Activated gamma-delta T cell treated with Interleukin-2 at 50 U/mL for 16 hours (primary cell): ENCODE measurements around the gene MOCS2.

Experiments
- DNase-seq: peaks from one replicate; pipeline ENCODE4 v3.0.0-alpha.2; 2020

The MOCS2 gene

DNA sequence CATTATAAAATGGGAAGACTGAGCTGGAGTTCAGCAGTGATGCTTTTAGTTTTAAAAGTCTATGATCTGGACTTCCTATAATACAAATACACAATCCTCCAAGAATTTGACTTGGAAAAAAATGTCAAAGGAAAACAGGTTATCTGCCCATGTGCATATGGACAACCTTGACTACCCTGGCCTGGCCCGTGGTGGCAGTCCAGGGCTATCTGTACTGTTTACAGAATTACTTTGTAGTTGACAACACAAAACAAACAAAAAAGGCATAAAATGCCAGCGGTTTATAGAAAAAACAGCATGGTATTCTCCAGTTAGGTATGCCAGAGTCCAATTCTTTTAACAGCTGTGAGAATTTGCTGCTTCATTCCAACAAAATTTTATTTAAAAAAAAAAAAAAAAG, 17.3 kb downstream of the MOCS2 start:
- no peak for DNase-seq

DNA sequence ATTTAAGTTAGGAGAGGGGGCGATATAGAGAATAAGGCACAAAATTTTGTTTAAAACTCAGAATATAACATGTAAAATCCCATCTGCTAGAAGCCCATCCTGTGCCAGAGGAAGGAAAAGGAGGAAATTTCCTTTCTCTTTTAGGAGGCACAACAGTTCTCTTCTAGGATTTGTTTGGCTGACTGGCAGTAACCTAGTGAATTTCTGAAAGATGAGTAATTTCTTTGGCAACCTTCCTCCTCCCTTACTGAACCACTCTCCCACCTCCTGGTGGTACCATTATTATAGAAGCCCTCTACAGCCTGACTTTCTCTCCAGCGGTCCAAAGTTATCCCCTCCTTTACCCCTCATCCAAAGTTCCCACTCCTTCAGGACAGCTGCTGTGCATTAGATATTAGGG, 18.3 kb downstream of the MOCS2 start:
- DNase-seq = no peak

DNA sequence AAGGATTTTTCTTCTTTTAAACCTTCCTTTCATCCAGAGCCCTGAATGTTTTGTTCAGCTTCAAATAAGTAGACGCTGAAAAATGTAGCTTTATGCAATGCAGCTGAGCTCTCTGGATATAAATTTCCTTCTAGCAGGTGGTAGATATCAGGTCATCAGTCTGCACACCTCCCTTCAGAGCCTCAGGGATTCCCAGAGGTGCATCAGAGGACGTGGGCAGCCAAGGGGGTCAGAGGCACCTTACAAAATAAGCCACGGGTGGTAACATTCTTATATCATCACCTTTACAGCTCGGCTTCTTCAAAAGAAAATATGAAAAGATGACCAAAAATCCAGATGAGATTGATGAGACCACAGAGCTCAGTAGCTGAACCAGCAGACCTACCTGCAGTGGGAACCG, 19.3 kb downstream of the MOCS2 start:
- DNase-seq = no peak

DNA sequence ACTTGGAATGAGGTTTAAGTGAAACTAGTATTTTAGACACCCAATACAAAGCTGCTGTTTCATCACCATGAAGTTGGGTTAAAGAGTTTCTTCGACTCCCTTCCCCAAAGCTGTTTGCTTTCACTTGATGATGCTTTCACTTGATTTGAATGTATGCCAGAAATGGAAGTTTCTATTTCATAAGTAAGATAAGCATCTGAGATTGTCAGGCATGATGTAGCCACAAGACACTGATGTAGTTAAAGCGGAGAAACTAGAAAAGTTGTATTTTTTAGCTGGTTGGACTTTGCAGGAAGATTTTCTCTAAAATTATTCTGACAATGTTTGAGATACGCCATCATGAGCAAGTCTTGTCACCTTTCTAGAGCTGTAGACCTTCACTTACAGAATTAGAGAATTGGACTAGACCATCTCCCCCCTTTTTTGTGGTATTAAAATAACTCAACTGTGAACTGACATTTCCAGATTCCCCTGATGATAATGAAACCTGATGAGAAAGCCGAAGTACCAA, 20.0 kb downstream of the MOCS2 start:
- DNase-seq = no peak

DNA sequence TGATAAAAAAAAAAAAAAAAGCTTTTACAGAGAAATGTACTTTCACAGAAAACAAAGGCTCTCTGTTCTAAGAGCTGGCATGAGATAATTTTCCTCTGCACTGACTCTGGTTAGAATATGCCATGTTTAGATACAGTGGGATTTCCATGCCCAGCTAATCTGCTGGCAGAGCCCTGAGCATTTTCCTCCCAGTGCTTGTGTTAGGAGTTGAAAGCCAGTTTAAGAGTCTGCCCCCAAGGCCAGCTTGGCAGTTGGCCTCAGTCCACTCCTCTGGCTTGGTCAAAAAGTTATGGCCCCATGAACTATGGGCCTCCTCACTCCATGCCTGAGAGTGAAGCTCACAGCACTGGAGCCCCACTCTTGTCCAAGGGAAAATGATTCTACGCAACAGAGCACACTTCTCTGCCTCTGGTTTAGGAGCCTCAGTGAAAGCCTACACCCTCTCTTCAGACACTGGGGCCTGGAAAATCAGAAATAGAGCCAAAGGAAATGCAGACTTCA, 21.9 kb downstream of the MOCS2 start:
- DNase-seq = no peak

DNA sequence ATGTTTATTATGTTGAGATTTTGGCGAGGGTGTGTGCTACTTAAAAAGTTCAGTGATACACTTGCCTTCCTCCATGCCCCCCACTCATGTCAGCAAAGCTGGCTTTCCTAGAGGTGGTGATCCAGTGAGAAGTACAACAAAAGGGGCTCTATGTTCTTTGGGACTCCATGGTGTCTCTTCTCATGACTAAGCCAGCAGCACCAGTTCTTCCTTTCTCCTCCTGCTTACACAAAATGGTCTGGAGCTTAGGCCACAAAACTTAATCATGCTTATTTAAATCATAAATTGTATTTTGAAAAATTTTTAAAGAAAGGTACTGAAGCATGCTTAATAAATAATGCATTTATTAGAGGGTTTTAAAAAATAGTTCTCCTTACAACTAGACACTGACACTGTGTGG, 22.4 kb downstream of the MOCS2 start:
- DNase-seq = no peak

DNA sequence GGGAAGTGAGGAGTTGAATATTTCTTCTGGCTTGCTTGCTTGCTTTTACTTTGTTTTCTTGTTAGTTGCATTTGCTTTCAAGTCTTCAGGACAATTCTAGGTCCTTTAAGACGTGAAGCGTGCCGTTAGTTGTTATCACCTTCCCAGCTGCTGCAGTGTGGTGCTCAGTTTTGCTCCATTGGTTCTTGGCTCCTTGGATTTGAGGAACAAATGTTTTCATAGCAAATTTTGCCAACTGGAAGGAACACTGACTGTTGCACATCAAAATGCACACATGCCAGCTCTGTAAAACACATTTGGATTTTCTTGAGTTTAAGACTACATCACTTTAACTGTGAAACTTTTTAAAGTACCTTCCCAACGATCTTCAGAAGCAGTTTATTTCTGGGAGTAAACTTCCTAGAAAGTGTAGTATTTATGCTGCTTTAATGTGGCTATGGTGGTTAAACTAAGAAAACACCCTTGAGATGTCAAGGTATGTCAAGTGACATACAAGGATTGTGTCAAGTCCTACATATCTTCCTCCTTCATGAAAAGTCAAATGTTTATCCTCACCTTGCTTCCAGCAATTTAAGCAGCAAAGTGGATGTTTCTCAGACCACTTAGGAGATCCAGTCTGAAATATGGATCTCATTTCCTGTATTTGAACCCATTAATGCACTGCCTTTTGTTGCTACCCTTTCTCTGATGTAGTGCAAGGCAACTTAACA, 24.9 kb downstream of the MOCS2 start:
- no peak for DNase-seq

DNA sequence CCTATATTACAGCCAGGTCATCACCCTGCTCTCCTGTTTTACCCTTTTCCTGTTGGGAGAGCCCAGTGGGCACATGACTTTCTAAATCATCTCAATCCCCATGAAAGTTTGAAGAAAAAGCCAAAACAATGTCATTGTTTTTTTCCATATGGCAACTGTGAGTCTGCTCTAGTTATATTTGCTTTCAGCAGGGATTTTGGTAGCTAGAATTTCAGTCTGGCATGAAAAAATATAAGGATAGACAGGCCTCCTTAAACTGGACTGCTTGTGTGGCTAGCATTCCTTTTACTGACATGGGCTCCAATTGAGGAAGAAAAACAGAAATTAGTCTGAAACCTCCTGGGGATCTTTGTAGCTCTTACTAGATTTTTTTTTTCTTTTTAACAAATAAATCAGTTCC, 25.6 kb downstream of the MOCS2 start:
- DNase-seq = no peak

DNA sequence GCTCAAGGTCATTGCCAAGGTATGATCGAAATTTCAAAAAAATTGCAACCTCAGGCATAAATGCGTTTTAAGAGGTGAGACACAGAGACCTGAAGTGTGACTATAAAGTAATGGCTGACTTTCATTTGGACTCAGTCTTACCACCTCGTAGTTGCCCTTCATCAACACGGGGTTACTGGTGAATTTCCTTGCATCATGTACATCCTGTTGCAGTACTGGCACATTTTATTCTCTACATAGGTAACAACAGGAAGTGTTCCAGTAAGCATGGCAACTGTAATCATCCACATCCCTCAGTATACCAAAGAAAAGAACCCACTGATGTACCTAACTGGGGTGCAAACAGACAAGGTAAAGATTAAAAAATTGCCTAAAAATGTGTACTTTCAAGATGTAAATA, 29.3 kb downstream of the MOCS2 start:
- DNase-seq = no peak

DNA sequence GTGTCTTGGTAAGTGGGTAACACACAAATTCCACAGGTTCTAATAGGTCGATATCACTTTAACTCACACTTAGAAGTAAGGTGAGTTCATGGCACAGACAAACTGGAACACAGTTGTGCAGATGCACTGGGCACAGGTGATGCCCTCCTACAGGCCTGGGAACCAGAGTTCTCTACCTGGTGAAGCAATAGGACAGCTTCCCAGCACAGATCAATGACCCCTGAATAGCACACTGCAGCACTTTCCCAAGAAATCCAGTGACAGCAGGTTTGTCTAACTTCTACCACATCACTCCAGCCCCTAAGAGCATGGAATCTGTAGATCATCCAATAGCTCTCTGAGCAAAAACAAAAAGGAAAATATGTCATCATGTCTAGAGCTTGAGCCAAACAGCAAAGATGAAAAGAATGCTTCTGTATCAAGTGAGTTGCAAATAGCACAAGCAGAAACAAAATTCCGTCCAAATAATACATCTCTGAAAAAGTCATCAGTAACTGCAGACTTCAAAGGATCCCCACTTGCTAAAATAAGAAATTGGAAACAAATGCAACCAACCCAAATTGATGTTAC, 33.5 kb downstream of the MOCS2 start:
- DNase-seq = no peak

DNA sequence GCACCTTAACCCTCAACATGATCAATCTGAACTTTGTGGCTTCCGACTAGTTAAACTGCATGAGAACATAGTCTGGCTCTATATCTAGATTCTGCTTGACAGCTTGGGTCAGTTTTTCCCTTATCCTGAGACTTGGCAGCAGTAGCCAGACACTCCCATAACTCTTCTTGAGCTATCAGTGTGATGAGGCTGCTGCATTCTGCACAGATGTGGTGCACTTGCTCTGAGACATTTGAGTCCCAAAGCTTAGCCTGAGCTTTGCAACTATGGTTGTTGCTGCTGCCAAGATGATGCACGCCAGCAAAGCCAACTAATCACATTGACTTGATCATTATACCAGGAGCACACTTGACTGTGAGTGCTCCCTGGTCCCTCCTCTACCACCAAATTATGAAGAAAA, 36.2 kb downstream of the MOCS2 start:
- no peak for DNase-seq

DNA sequence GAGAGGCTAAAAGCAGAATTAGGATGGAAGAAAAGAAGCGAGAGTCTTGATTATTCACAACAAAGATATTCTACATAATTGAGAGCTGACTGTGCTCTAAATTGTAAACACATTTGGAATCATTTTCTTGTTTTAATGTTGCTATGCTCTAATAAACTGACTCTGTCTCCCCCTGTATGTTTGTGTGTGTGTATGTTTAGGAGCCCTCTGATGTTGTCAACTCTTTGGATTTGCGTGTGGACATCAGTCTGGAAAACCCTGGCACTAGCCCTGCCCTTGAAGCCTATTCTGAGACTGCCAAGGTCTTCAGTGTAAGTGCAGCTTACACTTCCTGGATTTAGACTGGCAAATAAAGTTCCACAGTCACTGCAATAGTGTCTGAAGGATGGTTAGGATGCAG, 37.8 kb downstream of the MOCS2 start:
- no peak for DNase-seq

DNA sequence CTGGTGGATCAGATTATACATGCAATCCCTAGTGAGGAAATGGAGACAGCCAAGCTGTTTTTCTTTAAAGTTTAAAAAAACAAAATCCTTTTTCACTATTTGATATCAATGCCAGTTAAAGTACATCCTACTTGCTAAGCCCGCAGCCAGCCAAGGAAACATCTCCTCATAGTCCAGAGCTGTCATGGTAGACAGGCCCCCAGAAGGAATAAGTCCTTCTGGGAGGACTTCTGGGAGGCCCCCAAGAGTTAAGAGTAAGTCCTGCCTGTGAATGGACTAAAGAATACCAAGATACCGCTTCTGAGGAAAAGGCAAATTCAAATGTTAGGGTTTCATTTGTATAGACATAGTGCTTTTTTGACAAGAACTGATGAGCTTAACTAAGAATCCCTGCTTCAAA, 38.3 kb downstream of the MOCS2 start:
- no peak for DNase-seq

DNA sequence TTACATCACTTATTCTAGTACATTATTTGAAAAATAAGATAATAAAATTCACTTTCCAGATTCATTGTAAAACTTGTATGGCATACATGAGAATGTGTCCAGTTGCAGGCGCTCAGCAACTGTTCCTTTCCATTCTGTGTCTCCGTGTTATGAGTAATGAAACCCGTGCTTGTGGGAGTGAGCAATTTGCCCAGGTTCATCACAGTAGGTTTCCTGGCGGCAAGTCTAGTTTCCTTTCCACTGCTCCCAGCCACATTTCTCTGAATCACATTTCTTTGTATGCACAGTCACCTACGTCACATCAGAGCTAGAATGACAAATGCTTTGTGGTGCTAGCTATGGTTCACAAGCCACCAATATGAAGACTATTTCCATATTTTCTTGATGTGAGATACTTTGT, 39.9 kb downstream of the MOCS2 start:
- no peak for DNase-seq

DNA sequence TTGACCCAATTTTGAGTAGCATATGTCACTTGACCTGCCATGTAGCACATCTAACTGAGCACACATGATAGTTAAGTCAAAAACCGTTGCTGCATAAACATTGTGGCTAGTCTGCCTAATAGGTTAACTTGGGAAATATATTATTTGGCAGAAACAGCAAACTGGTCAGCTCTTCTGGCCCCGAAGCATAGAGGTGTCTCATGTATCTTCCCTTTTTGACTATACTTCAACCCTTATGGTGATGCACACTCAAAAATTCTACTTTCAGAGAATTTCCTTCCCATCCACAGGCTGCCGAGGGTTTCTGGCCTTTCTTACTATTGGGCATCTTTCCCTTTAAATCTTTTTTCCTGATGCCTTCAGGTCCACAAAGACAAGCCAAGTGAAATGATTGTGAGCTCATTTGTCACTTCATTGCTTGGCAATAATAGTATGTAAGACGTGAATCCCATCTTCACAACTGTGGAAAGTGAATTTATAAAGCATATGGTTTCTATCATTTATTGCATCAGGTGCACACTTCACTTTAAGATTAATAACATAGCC, 41.2 kb downstream of the MOCS2 start:
- DNase-seq = no peak

DNA sequence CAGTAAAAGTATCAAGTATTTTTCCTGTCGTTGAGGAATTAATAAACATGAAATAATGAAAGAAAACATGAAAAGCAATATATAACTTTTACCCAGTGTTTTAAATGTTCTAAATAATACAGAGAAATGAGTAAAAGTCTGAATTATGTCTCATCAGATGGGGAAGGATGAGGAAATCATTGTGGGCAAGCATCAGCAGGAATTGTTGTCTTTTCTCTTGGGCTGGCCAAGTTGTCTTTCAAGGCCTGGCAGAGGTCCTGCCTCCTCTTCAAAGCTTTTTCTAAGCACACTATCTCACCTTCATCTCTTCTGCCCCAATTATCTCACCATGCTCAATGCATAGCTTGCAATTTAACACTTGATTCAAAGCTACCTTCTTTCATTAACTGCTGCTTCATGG, 41.9 kb downstream of the MOCS2 start:
- no peak for DNase-seq

DNA sequence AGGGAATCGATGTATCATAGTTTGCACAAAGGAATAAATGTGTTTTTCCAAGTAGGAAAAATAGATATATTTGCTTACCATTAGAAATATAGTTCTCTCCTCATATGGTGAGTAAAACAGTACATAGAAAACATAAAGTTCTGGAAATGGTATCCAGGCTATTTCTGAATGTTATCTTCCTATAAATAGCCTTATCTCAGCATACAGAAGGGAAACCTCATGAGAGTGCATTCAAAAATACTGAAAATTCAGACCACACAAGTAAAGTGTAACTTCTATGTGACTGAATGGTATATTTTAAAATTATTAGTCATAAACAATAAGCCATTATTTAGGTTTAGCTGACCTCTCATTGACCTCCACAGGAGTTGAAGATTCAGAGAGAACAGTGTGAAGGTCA, 43.5 kb downstream of the MOCS2 start:
- no peak for DNase-seq

DNA sequence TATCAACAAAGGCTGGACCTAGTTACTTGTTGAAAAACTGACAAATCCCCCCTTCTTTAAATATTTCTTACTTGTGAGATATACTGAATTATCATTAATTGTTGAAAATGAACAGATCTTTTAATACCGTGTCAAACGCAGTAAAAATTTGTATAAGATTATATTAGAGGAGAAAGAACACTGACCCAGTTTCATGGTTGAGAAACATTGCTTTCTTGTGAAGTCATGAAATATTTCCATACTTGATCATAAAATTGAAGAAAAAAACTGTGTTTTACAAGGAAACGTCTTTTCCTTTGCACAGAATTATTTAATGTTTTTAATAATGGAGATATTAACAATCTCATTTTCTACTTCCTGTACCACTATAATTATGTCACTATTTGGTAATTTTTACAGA, 45.8 kb downstream of the MOCS2 start:
- no peak for DNase-seq

DNA sequence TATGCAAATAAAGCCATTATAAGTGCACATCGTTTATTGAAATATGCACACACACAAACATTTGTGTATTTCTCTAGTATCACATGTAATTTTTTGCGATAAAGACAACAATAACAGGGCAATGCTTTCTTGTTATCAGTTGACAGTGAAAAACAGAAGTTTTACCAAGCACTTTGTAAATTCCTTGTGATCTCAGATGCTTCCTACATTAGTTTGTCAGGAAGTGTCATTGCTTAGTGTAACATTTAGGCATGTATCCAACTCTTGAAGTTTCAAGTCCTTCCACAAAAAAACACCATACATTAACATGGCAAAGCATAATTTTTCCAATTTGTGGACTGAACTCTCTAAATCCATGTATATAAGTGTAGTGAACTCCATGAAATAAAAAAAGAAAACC, 46.4 kb downstream of the MOCS2 start:
- DNase-seq = no peak

DNA sequence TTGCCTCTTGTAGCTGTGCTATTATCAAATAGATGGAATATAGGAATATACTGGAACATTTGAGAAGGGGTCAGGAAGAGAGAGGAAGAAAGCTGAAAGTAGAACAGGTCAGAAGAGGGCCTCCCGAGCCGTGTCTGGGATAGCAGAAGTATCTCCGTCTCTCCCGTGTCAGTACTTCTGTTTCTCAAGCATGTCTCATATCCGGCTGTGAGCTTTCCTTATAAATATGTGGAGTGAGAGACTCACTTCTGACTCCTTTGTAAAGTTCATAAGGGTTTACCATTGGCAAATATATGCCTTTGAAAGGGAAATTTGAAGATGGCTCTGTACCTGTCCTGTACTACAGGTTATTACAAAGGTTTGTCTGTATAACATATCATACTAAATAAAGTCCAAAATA, 50.3 kb downstream of the MOCS2 start:
- DNase-seq = no peak

DNA sequence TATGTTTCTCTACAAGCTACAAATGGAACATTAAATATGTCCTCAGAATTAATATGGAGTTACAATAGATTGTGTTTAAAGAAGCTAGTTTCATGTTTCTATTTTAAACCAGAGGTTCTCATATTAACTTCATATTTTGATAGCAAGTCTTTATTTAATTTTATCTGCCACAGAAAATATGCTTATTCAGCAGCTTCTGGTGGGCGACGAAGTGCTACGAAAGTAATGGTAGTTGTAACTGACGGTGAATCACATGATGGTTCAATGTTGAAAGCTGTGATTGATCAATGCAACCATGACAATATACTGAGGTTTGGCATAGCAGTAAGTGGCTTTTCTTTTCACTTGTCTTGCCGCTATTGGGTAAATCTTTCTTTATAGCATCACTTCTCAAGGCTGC, 54.2 kb downstream of the MOCS2 start:
- DNase-seq = no peak

DNA sequence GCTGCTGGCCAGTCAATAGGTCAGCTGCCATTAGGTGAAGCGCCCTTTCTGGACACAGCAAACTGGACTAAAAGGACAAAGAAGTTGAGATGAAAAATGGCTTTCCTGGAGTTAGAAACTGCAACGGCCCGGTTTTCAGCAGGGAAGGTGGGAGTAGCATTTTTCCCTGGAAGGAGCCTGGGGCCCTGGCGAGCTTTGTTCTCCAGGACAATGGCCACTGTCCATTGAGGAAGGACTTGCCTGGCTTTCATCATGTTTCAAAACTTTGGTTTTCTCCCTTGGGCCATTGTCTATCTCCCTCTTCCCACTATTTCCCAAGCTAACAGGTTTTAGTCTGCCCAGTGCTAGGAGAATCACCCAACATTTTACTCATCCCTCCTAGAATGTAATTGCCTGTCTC, 56.2 kb downstream of the MOCS2 start:
- no peak for DNase-seq

DNA sequence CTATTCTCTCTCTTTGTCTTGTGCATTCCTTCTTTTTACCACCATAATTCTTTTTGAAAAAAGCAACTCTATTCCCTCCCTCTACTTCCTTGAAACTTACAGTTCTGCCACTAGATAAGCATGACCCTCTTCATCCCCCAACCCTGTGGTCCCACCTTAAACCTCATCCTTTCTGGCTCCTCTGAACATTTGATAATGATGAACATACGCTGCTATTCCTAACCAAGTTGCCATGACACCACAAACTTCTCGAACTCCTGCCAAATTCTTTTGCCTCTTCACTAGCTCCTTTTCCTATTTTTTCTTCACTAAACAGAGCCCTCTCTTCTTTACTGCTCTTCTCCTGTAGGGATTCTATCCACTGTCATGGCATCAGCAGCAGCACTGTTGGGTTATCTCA, 57.1 kb downstream of the MOCS2 start:
- no peak for DNase-seq

DNA sequence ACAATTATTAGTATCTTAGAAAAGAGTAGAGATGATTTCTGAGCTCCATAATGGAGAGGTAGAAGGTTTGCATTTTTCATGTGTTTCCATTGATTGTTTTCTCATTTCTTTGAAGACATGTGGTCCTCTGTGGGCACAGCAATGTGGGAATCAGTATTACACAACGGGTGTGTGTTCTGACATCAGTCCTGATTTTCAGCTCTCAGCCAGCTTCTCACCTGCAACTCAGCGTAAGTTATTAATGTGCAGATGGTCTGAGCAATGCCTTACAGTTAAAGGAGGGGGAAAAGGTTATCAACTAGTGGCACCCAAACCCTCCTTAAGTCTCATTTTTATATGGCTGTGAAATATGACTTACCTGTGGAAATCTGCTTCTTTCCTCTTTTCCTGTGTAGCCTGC, 61.3 kb downstream of the MOCS2 start:
- DNase-seq = no peak
